Measurements from ENCODE around the gene MGAT4D.

The MGAT4D gene

DNA sequence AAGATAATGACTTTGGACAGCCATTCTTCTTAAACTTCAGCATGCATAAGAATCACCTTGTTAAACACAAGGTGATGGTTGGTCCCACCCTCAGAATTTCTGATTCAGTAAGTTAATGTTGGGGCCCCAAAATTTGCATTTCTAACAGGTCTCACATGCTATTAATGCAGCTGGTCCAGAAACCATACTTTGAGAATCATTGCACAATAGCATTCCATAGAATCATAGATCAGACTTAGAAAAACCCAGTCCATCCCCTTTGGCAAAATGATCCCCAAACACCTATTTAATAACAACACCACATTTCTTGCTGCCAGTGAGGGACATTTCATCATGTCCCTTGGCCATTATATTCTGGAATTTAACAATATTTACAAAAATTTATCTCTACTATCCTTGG is 6.2 kb upstream of the MGAT4D start:
- no peak for DNase-seq (ENCODE audit: low read depth, low spot score)
- TF ChIP-seq, protein P1, sequence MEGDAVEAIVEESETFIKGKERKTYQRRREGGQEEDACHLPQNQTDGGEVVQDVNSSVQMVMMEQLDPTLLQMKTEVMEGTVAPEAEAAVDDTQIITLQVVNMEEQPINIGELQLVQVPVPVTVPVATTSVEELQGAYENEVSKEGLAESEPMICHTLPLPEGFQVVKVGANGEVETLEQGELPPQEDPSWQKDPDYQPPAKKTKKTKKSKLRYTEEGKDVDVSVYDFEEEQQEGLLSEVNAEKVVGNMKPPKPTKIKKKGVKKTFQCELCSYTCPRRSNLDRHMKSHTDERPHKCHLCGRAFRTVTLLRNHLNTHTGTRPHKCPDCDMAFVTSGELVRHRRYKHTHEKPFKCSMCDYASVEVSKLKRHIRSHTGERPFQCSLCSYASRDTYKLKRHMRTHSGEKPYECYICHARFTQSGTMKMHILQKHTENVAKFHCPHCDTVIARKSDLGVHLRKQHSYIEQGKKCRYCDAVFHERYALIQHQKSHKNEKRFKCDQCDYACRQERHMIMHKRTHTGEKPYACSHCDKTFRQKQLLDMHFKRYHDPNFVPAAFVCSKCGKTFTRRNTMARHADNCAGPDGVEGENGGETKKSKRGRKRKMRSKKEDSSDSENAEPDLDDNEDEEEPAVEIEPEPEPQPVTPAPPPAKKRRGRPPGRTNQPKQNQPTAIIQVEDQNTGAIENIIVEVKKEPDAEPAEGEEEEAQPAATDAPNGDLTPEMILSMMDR (IDR thresholded peaks at IDR 0.05; ENCODE audit: low read depth, low read length): no peak
- in situ Hi-C loops (cut with HindIII; ENCODE audit: low sequenced_read_pairs): no loop called here
- no peak overlapping the region for H3K4me3 ChIP-seq (ENCODE audit: low read depth, low read length)

DNA sequence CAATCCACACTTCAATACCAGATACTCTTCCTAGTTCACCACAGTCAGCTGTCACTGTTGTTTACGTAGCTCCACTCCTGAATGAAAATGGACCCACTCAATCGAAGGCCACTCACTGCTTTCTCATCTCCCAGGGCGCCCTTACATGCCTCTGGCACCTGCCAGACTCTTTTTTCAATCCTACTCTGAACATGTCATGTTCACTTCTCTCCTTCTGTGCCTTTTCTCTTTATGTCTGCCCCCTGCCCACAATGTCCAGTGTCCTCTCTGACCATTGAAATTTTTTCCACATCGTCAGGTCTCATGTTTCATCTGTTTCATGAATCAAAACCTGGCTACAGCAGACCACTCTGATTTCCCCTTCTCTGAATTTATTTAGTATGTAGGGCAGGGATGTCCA is 1.3 kb upstream of the MGAT4D start:
- in situ Hi-C loops (cut with HindIII; ENCODE audit: low sequenced_read_pairs): no loop called here
- DNase-seq (ENCODE audit: low read depth, low spot score): no peak
- TF ChIP-seq, protein P1 (IDR thresholded peaks at IDR 0.05; ENCODE audit: low read depth, low read length): no peak
- no peak overlapping the region for H3K4me3 ChIP-seq (ENCODE audit: low read depth, low read length)

DNA sequence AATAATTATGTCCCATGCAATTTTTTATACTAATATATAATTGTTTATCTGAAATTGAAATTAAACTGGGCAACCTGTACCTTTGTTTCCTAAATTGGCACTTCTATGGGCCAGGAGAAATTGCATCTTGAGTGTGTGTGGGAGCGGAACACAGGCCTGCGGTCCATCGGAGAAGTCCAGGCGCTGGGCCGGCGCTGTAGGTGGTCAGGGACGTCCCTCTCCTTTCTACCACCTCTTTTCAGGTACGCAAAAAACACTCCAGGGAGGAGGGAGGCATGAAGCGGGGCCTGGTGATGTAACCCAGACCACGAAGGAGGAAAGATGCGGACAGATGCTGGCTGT is 717 bp downstream of the MGAT4D start:
- no peak overlapping the region for H3K4me3 ChIP-seq (ENCODE audit: low read depth, low read length)
- no peak for DNase-seq (ENCODE audit: low read depth, low spot score)
- TF ChIP-seq, protein P1 (IDR thresholded peaks at IDR 0.05; ENCODE audit: low read depth, low read length): no peak
- in situ Hi-C loops (cut with HindIII; ENCODE audit: low sequenced_read_pairs): no loop called here

DNA sequence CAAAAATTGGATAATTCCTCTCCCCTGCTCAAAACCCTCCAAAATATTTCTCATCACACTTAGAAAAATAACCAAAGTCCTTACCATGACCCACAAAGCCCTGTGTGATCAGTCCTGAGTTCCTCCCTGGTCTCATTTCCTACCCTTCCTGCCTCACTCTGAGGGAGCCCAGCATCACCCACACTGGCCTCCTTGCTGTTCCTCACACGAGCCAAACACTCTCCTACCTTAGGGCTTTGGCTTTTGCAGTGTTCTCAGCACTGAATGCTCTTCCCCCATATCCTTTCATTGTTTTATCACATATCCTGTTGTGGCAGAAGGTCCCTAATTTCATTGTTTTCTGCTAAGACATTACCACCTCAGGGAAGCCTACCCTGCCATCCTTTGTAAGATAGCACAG is 12.2 kb downstream of the MGAT4D start:
- TF ChIP-seq, protein P1 (IDR thresholded peaks at IDR 0.05; ENCODE audit: low read depth, low read length): no peak
- in situ Hi-C loops (cut with HindIII; ENCODE audit: low sequenced_read_pairs): no loop called here
- no peak overlapping the region for H3K4me3 ChIP-seq (ENCODE audit: low read depth, low read length)
- no peak for DNase-seq (ENCODE audit: low read depth, low spot score)

DNA sequence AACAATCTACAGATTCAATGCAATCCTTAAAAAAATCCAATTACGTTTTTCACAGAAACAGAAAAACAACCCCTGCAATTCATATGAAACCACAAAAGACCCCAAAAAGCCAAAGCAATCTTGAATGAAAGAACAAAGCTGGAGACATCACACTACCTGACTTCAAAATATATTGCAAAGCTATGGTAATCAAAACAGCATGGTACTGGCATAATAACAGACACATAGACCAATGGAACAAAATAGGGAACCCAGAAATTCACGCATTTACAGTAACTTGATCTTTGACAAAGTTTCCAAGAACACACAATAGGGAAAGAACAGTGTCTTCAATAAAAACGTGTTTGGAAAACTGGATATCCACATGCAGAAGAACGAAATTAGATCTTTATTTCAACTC is 14.6 kb downstream of the MGAT4D start:
- DNase-seq (ENCODE audit: low read depth, low spot score): no peak
- no peak overlapping the region for H3K4me3 ChIP-seq (ENCODE audit: low read depth, low read length)
- in situ Hi-C loops (cut with HindIII; ENCODE audit: low sequenced_read_pairs): no loop called here
- TF ChIP-seq, protein P1 (IDR thresholded peaks at IDR 0.05; ENCODE audit: low read depth, low read length): no peak

DNA sequence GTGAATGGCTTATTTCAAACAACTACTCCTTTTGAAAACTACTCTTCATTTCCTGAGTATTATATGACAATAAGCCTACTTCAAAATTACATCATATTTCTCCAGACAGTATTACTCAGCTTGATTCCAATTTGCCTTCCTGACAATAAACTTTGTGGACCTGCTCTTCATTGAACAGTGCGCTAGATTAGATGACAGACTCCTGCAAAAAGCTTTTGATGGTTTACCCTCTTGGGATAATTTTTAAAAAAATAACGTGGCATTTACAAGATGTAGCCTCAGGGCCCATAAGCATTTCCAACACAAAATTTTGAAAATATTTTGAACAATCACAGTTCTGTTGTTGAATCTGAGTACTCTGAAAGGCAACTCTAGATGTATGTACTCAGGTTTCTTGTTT is 25.9 kb downstream of the MGAT4D start:
- TF ChIP-seq, protein P1 (IDR thresholded peaks at IDR 0.05; ENCODE audit: low read depth, low read length): no peak
- in situ Hi-C loops (cut with HindIII; ENCODE audit: low sequenced_read_pairs): no loop called here
- no peak overlapping the region for H3K4me3 ChIP-seq (ENCODE audit: low read depth, low read length)
- no peak for DNase-seq (ENCODE audit: low read depth, low spot score)

Measured in astrocyte of the spinal cord (primary cell).